Islet of Langerhans (tissue), 1 donor: ENCODE results near the gene GRB14.
"Not testable (repeated sequence)": the region's sequence is repeated elsewhere in the genome, so short reads cannot be mapped to it uniquely, and the experiment has no call there.

ENCODE experiments used
- FAIRE-seq: peaks from one replicate; lab custom pipeline; 2011; peaks lifted over from hg19 to GRCh38; lab: Jason Lieb, UNC

The GRB14 gene

GRCh38 chr2:164620873-164621763 lies at the start of gene GRB14:
Gene GRB14 (minus strand): TSS chr2:164621482. CDS start chr2:164621309, 173 bp downstream.
- no peak for FAIRE-seq

- FAIRE-seq = no peak
Measured at GRCh38 chr2:164669291-164669690, 48.0 kb upstream of the GRB14 start.

- no peak for FAIRE-seq
Measured at GRCh38 chr2:164667566-164667965, 46.3 kb upstream of the GRB14 start.

DNA sequence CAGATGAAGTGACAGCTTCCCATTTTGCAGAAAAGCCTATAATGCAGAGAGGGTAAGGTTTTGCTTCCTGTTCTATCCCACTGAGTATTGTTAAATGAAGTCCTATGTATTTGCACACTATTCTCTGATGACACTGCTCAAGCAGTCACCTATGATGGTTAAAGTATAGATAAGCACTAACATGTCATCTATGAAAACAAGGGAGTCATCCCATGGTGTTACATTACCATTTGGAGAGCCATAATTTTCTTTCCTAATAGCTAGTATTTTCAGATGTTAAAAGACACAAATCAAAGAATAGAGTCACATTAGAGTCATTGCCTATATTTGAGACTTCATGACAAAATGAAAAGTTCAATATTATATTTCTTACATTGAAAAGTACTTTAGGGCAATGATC lies 42.8 kb upstream of the GRB14 start:
- FAIRE-seq = no peak

DNA sequence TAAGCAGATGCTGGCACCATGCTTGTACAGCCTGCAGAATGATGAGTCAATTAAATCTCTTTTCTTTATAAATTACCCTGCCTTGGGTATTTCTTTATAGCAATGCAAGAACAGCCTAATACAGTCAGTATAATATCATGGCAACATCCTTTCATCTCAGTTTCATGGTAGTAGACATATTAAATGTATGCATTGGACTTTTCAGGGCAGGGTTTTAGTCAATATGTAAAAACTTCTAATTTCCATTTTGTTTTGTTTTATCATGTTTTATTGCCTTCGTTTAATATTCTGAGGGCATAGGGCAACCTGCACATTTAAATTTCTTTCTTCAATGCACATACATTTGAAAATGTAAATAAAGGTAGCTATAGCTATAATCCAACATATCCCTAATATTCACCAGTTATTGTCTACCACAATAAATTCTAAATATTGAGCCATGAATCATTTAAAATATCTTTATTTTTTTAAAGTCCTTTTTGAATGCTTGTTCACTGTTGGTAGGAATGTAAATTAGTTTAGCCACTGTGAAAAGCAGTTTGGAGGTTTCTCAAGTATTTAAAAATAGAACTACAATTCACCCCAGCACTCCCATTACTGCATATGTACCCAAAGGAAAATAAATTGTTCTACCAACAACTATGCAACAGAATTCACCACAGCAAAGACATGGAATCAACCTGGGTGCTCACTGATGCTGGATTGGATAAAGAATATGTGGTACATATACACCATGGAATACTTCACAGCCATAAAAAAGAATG lies 41.8 kb upstream of the GRB14 start:
- FAIRE-seq = no peak

- no peak for FAIRE-seq
Measured at GRCh38 chr2:164662066-164662465, 40.8 kb upstream of the GRB14 start.

- FAIRE-seq = no peak
Measured at GRCh38 chr2:164661349-164661748, 40.1 kb upstream of the GRB14 start.

DNA sequence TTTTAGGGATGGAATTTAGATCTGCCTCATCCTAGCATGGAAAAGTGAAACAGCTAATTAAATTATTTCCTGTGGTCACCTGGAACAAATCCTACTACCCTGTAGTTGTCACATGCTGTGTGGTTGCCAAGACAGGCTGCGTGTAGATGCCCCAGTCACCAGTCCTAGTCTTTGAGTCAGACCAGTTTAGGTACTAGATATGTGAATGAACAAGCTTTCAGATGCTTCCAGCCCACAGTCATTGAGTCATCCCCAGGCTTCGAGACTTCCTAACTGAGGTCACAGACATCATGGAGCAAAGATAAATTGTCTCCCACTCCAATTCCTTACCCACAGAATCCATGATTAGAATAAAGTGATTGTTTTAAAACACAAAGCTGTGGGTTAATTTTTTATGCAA lies 35.8 kb upstream of the GRB14 start:
- FAIRE-seq = no peak

DNA sequence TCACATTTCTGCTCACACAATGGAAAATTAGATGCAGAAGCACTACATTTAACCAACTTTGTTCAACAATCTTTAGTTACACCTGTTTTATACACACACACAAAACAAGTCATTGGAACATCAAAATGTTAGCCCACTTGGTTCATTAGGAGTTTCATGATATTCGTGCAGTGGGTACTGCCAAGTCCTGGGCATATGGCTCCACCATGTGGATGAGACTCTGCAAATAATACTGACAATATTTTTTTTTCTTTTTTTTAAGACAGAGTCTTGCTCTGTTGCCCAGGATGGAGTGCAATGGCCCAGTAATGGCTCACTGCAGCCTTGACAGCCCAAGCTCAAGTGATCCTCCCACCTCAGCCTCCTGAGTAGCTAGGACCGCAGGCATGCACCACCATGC lies 34.5 kb upstream of the GRB14 start:
- FAIRE-seq = no peak

DNA sequence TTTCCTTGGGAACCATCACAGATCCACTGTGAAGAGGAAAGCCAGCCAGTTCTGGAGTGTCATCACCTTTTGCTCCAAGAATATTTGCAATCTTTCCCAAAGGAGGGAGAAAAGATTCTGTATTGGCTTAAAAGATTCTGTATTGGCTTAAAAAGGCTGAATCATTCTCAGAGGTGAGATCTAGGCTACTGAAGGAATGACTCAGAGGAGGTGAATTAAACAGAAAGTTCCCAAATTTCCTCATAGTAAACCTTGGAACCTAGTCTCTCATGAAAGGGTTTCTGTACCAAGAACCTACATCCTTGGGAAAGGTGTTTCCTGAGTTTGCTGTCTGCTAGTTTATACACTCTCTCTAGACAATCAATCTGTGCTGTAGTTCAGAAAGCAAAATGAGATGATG lies 34.1 kb upstream of the GRB14 start:
- no peak for FAIRE-seq

- FAIRE-seq = no peak
Measured at GRCh38 chr2:164651361-164651760, 30.1 kb upstream of the GRB14 start.

DNA sequence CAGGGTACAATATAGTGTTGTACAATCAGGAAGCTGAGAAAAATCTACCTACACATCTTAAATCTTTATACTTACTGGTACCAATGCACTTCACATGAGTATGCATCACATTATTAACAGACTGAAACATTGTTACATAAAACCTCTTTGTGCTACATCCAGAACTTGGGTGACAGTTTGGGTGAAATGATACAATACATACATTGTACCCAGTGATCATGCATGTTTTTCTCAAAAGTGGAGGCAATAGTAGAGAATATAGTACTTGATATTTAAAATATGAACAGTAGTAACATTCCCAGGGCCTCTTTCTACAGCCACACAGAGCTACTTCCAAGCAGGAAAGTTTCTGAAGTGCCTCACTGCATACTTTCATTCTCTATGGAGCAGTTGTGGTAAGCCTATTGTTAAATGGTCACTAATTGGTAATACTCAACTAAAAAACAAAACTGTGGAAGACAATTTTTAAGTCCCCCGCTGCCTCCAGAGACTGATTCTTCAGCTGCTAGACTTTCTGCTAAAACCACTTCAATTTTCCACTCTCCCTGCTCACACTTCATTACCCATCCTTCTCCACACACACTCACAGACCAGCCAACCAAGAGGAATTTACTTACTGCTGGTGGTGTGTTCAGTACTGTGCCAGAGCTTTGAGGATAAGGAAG lies 22.9 kb upstream of the GRB14 start:
- FAIRE-seq = no peak

- FAIRE-seq = no peak
Measured at GRCh38 chr2:164642946-164643555, 21.8 kb upstream of the GRB14 start.

DNA sequence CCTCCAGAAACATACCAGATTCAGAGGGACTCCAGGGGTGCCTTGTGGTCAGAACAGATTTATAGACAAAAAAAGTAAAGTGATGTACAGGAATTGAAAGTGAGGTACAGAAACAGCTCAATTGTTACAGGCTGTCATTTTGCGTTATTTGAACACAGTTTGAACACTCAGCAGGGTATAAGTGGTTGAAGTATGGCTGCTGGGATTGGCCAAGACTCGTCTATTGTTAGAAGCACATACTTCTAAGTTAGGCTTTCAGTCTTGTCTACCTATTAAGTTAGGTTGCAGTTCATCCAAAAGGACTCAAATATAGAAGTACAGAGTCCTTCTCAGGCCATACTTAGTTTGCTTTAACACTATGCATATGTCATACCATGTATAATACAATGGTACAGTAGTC lies 21.0 kb upstream of the GRB14 start:
- FAIRE-seq = no peak

- FAIRE-seq = not testable (repeated sequence)
Measured at GRCh38 chr2:164628319-164628718, 7.0 kb upstream of the GRB14 start.

- FAIRE-seq = no peak
Measured at GRCh38 chr2:164625378-164625971, 4.2 kb upstream of the GRB14 start.

GRCh38 chr2:164624316-164624715 lies 3.0 kb upstream of the GRB14 start:
- no peak for FAIRE-seq

DNA sequence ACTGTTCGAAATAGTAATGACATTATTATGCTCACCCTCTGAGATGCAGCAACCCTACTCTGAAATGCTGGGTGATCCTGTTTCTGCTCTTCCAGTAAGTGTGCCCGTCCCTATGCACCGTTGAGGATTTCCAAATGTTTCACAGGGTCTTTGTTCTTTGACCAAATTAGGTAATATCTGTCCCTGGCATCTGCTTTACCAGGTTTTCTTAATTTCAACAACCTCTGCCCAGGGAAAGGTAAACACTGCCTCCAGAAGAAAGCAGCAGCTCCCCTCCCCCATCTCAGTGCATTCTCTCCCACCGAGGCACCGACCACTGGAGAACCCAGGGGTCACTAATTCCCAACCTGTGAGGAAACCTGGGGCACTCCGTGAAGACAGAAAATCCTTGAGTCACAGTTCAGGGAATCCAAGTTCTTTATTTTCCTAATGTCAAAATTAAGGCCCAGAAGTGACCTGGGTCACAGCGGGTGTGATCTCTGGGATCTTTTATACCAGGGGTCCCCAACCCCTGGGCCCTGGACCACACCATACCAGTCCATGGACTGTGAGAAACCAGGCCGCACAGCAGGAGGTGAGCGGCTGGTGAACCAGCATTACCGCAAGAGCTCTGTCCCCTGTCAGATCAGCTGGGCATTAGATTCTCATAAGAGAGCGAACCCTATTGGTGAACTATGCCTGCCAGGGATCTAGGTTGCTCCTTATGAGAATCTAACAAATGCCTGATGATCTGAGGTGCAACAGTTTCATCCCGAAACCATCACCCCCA lies 1.2 kb upstream of the GRB14 start:
- no peak for FAIRE-seq

GRCh38 chr2:164621764-164622105 lies 453 bp upstream of the GRB14 start:
- FAIRE-seq = no peak

DNA sequence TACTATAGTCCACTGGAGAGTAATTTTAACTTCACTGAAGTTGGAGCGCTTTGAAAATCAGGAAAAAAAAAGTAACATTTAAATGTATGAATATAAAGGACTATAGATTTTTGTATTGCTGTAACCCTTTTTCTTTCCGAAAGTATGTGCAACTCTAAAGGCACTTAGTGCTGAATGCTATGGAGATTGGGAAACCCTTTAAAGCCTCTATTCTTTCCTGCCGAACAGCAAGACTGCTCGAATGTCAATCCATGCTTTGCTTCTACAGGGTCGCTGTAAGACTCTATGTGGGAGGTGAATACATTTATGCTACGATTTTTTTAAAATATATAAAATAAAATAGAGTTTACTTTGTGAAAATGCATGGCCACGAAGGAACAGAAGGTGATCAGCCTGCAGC lies 825 bp downstream of the GRB14 start:
- FAIRE-seq = no peak

GRCh38 chr2:164617466-164617865 lies 3.8 kb downstream of the GRB14 start:
- no peak for FAIRE-seq
